GM12891 (cell line): Measurements from ENCODE around the gene ITPRID2.

ENCODE experiments used
- POLR2A ChIP-seq: IDR thresholded peaks from 2 replicates; pipeline ENCODE4 v1.6.1; 2011; ENCODE audit warnings: low read depth, low read length, control low read depth
- POLR2AphosphoS5 ChIP-seq: IDR thresholded peaks from 2 replicates; pipeline ENCODE4 v1.6.1; 2011; ENCODE audit warnings: low read depth, low read length, control low read depth
- TAF1 ChIP-seq: IDR thresholded peaks from 2 replicates; pipeline ENCODE4 v1.6.1; 2011; ENCODE audit warnings: low read depth, low read length, control low read depth

- no peak for TF ChIP-seq POLR2A
- no peak for TF ChIP-seq POLR2AphosphoS5
- TF ChIP-seq TAF1: no peak
These were observed 56.7 kb downstream of the ITPRID2 start for GRCh38 chr2:181948227-181948626.
